A549 (cell line): ENCODE measurements around the gene KCTD18. TPM values are rescaled to one million over a fixed set of nuclear protein-coding genes. Genes with fewer than 3 reads are reported as not detected.

ENCODE experiments used
- ATAC-seq, 2 experiments: fragments of 200-7000 bp in 1 of 2; fragments of >200 bp in 1 of 2; cut with Nextera tagmentation in 1 of 2; cut with Tn5 transposase in 1 of 2; 3 replicates each; pipeline versions ENCODE4 v1.8.0 to v1.9.1; 2018 to 2020; ENCODE audit warnings: mild to moderate bottlenecking in 1 of 2, moderate library complexity in 1 of 2
- CTCF ChIA-PET: fragments of 300-600 bp; sonication (Branson Sonifier 250); formaldehyde crosslinking; extraction: SDS; loops from one replicate; lab custom pipeline; 2021; ENCODE audit warnings: antibody characterized with exemption, inconsistent platforms; lab: Yijun Ruan, JAX
- POLR2A ChIA-PET: fragments of 350-600 bp; formaldehyde crosslinking; extraction: SDS; loops from one replicate; lab custom pipeline; 2021; ENCODE audit warnings: antibody characterized with exemption, inconsistent platforms; lab: Yijun Ruan, JAX
- DNase-seq, 2 experiments: peaks; one replicate each; pipeline versions ENCODE4 v3.0.0 to v3.0.0-alpha.2; 2011 to 2016; ENCODE audit warnings: low read depth in 1 of 2, low spot score in 1 of 2
- FAIRE-seq: peaks from 2 replicates; lab custom pipeline; 2011; peaks lifted over from hg19 to GRCh38; lab: Jason Lieb, UNC
- H3K27ac ChIP-seq, 2 experiments: fragments of >200 bp; sonication (Bioruptor Twin); formaldehyde crosslinking; 3 replicates each; pipeline ENCODE4 v1.5.1; 2016 to 2017
- H3K4me1 ChIP-seq: fragments of >200 bp; sonication (Bioruptor Twin); formaldehyde crosslinking; 3 replicates; pipeline ENCODE4 v1.6.1; 2016
- H3K4me2 ChIP-seq: fragments of >200 bp; sonication (Bioruptor Twin); formaldehyde crosslinking; 3 replicates; pipeline ENCODE4 v1.6.1; 2016
- H3K4me3 ChIP-seq: fragments of >200 bp; sonication (Bioruptor Twin); formaldehyde crosslinking; 3 replicates; pipeline ENCODE4 v1.5.1; 2016
- H3K9me3 ChIP-seq: fragments of >200 bp; sonication (Bioruptor Twin); formaldehyde crosslinking; 3 replicates; pipeline ENCODE4 v1.6.1; 2016
- BHLHE40 ChIP-seq: IDR thresholded peaks from 2 replicates; pipeline ENCODE4 v1.6.1; 2012; ENCODE audit warnings: low read depth, low read length, inconsistent platforms
- CTCF ChIP-seq: fragments of >200 bp; sonication (Bioruptor Twin); formaldehyde crosslinking; IDR thresholded peaks from 3 replicates; pipeline ENCODE4 v1.5.1; 2016
- EHF ChIP-seq: fragments of 250-450 bp; sonication (Bioruptor Pico); IDR thresholded peaks from 2 replicates; pipeline ENCODE4 v1.5.0; 2020; ENCODE audit warnings: mild to moderate bottlenecking
- HDAC2 ChIP-seq: fragments of 200-600 bp; sonication (generic); IDR thresholded peaks from 2 replicates; pipeline ENCODE4 v1.6.1; 2016
- HEYL ChIP-seq: fragments of 250-450 bp; sonication (Bioruptor Pico); IDR thresholded peaks from 2 replicates; pipeline ENCODE4 v1.8.0; 2021; ENCODE audit warnings: mild to moderate bottlenecking, moderate library complexity
- HMGXB4 ChIP-seq: fragments of 250-450 bp; sonication (Bioruptor Pico); IDR thresholded peaks from 2 replicates; pipeline ENCODE4 v1.5.0; 2021; ENCODE audit warnings: mild to moderate bottlenecking, moderate library complexity, borderline replicate concordance
- HOXA7 ChIP-seq: fragments of 250-450 bp; sonication (Bioruptor Pico); IDR thresholded peaks from 2 replicates; pipeline ENCODE4 v1.5.0; 2020; ENCODE audit warnings: mild to moderate bottlenecking, moderate library complexity
- HOXB13 ChIP-seq: fragments of 250-450 bp; sonication (Bioruptor Pico); IDR thresholded peaks from 2 replicates; pipeline ENCODE4 v1.5.0; 2020; ENCODE audit warnings: low read depth, mild to moderate bottlenecking, moderate library complexity
- KDM1A ChIP-seq: fragments of 200-600 bp; sonication (generic); IDR thresholded peaks from 2 replicates; pipeline ENCODE4 v1.6.1; 2016; ENCODE audit warnings: low read depth, mild to moderate bottlenecking
- PBX3 ChIP-seq: IDR thresholded peaks from 2 replicates; pipeline ENCODE4 v1.6.1; 2012
- RARB ChIP-seq: fragments of 250-450 bp; sonication (Bioruptor Pico); IDR thresholded peaks from 2 replicates; pipeline ENCODE4 v1.8.0; 2021; ENCODE audit warnings: mild to moderate bottlenecking, moderate library complexity
- RCOR1 ChIP-seq: fragments of 150-350 bp; IDR thresholded peaks from 2 replicates; pipeline ENCODE4 v1.6.1; 2014; ENCODE audit warnings: antibody characterized with exemption, low read length, low read depth
- REST ChIP-seq: fragments of 200-600 bp; sonication (generic); IDR thresholded peaks from 2 replicates; pipeline ENCODE4 v1.6.1; 2016; ENCODE audit warnings: antibody characterized with exemption, mild to moderate bottlenecking, moderate library complexity
- RFX5 ChIP-seq: fragments of 450-650 bp; IDR thresholded peaks from 2 replicates; pipeline ENCODE4 v1.7.1; 2014; ENCODE audit warnings: antibody characterized with exemption, mild to moderate bottlenecking, moderate library complexity
- SMC3 ChIP-seq: fragments of >200 bp; sonication (Bioruptor Twin); formaldehyde crosslinking; IDR thresholded peaks from 3 replicates; pipeline ENCODE4 v1.6.1; 2018; ENCODE audit warnings: inconsistent platforms
- SREBF2 ChIP-seq: fragments of 450-650 bp; IDR thresholded peaks from 2 replicates; pipeline ENCODE4 v1.6.1; 2014; ENCODE audit warnings: mild to moderate bottlenecking, moderate library complexity
- USF2 ChIP-seq: fragments of 450-650 bp; IDR thresholded peaks from 2 replicates; pipeline ENCODE4 v1.6.1; 2014; ENCODE audit warnings: antibody characterized with exemption
- ZSCAN20 ChIP-seq: fragments of 250-450 bp; sonication (Bioruptor Pico); IDR thresholded peaks from 2 replicates; pipeline ENCODE4 v1.8.0; 2022; ENCODE audit warnings: mild to moderate bottlenecking, moderate library complexity
- polyA plus RNA-seq, 4 experiments: library from polyadenylated mRNA; depleted of rRNA in 3 of 4; stranded (reverse); fragments of >200 nt; fragmentation: RNase III in 1 of 4; extraction: RNeasy Plus Mini Kit Qiagen cat#74134 plus additional on column Dnase treatment in 1 of 4; gene quantifications; 2 replicates in 3 of 4; 3 replicates in 1 of 4; pipeline ENCODE4 v1.2.3, GENCODE V29; 2011 to 2017

Gene KCTD18
- polyA plus RNA-seq, 2 of the 4 experiments (the other 2 are of a cell fraction), result 12.2 to 21.3 TPM

GRCh38 chr2:200448455-200448854 is 61.4 kb downstream of the KCTD18 start:
- no peak overlapping the region for H3K4me2 ChIP-seq
- no peaks in the 10 kb centered on the region for H3K4me1 ChIP-seq
- ChIA-PET POLR2A (no interaction called here), CTCF (interaction anchor here (1.3 to 3.1 kb wide), 2 partner anchors 23 to 468 kb away, joined by 4 to 9 read pairs; no protein-coding TSS in a partner anchor)
- H3K4me3 ChIP-seq, result no peak overlapping the region
- no peak for DNase-seq
- no peak for FAIRE-seq
- ATAC-seq, result no peak
- no peak overlapping the region for H3K27ac ChIP-seq
- H3K9me3 ChIP-seq, result no peaks in the 10 kb centered on the region
- no peak for TF ChIP-seq HOXB13 (CRISPR knock-in tag)
- TF ChIP-seq SREBF2, result no peak
- TF ChIP-seq RARB, result no peak
- TF ChIP-seq BHLHE40, result no peak
- no peak for TF ChIP-seq USF2
- TF ChIP-seq RCOR1, result no peak
- no peak for TF ChIP-seq HEYL (CRISPR knock-in tag)
- TF ChIP-seq SMC3, result no peak
- TF ChIP-seq KDM1A, result no peak
- no peak for TF ChIP-seq PBX3
- no peak for TF ChIP-seq CTCF
- TF ChIP-seq HMGXB4, result no peak
- no peak for TF ChIP-seq HOXA7 (CRISPR knock-in tag)
- TF ChIP-seq RFX5, result no peak
- TF ChIP-seq ZSCAN20 (CRISPR knock-in tag), result no peak
- TF ChIP-seq REST, result no peak
- TF ChIP-seq HDAC2, result no peak
- TF ChIP-seq EHF (CRISPR knock-in tag), result no peak
